AG10803 (cell line): ENCODE measurements around the gene OXCT1.
"Not testable (repeated sequence)": the region's sequence is repeated elsewhere in the genome, so short reads cannot be mapped to it uniquely, and the experiment has no call there.

ENCODE experiments used
- DNase-seq: peaks from one replicate; pipeline ENCODE4 v3.0.0; 2010; ENCODE audit warnings: low read depth
- H3K4me3 ChIP-seq: 2 replicates; pipeline ENCODE4 v1.5.1; 2011; ENCODE audit warnings: mild to moderate bottlenecking, low read length, control low read depth
- TF ChIP-seq, protein P1 (sequence below): conservative IDR thresholded peaks from 2 replicates; pipeline ENCODE4 v1.5.1; 2011; ENCODE audit warnings: mild to moderate bottlenecking, low read length, control low read depth, inconsistent platforms

OXCT1 gene

DNA sequence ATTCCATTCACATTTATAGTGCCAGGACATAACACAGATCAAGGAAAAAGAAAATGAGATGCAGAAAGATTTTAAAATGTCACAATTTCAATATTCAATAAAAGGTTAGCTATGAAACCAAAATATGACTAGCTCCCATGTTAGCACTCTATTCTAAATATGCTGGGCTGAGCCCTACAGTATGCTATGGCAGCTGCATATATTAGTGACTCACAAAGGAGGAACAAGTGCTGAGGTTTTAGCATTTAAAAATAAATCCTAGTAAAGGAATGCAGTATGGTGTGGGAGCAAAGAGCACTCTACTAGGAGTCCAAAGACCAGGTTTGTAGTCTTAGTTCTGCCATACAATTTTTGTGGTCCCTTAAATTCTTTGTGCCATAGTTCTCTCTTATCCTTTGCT is 118.4 kb downstream of the OXCT1 start:
- no peak for DNase-seq
- no peak overlapping the region for H3K4me3 ChIP-seq
- TF ChIP-seq, protein P1, sequence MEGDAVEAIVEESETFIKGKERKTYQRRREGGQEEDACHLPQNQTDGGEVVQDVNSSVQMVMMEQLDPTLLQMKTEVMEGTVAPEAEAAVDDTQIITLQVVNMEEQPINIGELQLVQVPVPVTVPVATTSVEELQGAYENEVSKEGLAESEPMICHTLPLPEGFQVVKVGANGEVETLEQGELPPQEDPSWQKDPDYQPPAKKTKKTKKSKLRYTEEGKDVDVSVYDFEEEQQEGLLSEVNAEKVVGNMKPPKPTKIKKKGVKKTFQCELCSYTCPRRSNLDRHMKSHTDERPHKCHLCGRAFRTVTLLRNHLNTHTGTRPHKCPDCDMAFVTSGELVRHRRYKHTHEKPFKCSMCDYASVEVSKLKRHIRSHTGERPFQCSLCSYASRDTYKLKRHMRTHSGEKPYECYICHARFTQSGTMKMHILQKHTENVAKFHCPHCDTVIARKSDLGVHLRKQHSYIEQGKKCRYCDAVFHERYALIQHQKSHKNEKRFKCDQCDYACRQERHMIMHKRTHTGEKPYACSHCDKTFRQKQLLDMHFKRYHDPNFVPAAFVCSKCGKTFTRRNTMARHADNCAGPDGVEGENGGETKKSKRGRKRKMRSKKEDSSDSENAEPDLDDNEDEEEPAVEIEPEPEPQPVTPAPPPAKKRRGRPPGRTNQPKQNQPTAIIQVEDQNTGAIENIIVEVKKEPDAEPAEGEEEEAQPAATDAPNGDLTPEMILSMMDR: no peak

DNA sequence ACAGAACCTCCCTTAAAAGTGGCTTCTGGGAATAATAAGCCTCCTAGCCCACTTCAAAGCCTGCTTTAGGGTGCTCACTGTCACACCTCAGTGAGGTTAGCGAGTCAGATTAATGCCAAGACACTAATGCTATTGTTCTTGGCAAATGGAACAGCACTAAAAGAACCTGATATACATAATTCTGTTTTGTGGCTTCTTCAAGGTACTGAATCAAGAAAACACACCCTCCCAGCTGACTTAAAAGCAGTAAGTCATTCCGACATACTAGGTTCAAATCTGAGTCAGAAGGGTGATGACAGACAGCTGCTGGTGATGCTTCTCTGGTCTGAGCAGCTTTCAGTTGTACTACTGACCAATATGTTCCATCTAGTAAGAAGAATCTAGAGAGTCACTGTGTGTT is 121.6 kb downstream of the OXCT1 start:
- H3K4me3 ChIP-seq: no peak overlapping the region
- TF ChIP-seq, protein P1: no peak
- DNase-seq: no peak

DNA sequence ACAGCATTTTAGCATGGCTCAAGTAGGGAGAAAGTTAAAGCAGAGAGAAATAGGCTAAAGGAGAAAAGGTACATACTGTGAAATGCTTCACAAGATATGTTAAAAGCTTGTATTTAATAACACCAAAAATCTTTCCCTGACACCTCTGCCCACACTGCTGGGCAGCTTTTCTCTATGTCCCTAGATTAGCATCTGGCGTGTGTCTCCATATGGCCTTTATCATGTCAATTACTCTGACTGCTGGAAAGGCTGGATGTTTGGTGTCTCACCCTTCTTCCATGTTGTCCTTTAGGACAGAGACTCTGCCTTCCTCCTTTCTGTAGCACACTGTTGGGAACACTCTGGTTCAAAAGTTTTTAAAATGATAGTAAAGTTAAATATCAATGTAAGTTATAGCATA is 122.5 kb downstream of the OXCT1 start:
- H3K4me3 ChIP-seq: no peak overlapping the region
- TF ChIP-seq, protein P1: no peak
- no peak for DNase-seq

DNA sequence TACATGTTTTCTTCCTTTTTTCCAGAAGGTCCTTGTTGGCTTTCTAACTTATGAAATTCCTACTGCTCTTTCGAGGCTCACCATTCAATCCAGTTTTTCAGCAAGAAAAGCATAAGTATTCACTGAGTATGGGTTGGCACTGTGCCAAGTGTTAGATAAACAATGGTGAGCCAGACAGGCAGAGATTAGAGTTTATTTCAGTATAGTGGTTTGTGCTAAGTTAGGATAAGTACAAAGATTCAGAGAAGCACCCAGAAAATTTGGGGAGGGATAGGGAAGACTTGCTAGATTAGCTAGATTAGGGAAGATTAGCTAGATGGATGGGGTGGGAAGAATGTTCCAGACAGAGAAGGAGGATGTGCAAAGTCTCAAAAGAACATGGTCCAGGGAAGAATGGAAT is 122.9 kb downstream of the OXCT1 start:
- H3K4me3 ChIP-seq: no peak overlapping the region
- DNase-seq: no peak
- TF ChIP-seq, protein P1: no peak

DNA sequence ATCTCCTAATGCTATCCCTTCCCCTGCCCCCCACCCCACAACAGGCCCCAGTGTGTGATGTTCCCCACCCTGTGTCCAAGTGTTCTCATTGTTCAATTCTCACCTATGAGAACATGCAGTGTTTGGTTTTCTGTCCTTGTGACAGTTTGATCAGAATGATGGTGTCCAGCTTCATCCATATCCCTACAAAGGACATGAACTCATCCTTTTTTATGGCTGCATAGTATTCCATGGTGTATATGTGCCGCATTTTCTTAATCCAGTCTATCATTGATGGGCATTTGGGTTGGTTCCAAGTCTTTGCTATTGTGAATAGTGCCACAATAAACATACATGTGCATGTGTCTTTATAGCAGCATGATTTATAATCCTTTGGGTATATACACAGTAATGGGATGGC is 127.6 kb downstream of the OXCT1 start:
- not testable (repeated sequence) for DNase-seq

DNA sequence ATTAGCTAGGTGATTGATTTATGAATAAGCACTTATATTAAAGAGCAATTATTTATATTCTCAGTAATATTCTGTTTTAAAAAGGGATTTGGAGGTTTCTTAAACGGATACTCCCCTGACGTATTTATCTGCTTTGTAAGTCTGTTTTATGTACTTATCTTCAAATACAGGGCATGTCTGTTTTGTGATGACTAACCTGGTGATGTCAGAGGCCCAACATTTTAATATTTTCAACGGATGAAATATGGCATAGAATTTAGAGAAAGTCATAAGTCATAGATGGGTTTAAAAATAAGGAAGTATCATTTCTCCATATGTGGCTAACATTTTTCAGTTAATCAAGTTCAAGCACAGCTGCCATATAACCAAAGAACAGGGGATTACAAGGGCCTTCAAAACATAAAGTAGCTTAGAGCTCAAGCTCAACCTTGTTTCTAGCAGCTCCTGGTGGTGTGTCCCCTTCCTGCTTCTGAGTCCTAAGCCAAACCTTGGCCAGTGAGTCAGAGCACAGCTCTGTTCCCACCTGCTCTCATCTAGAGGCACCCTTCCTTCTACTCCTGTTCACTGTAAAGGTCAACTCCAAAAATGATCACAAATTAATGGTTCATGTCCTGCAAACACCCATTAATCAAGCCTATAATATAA is 131.4 kb downstream of the OXCT1 start:
- TF ChIP-seq, protein P1: no peak
- DNase-seq: no peak
- H3K4me3 ChIP-seq: no peak overlapping the region

More for the DNA sequence above, 127.6 kb downstream of the OXCT1 start:
- not testable (repeated sequence) for H3K4me3 ChIP-seq

DNA sequence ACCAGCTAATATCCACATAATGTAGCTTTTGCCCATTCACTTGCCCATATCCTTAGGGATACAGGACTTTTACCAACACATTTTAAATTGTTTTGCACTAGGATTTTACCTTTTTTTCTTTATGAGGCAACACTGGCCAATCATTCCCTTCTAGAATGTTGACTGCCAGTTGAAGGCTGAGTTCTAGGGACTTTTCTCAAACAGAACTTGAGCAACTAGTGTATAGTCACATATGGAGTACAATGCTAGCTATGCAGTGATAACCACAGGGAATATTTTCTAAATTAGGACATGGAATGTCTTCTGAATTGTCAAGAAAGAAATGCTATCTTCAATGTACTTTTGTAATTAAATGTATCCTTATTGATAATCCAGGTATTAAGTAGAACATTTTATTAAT is 133.6 kb downstream of the OXCT1 start:
- no peak overlapping the region for H3K4me3 ChIP-seq
- TF ChIP-seq, protein P1: no peak
- peak; percentile 57 for DNase-seq

DNA sequence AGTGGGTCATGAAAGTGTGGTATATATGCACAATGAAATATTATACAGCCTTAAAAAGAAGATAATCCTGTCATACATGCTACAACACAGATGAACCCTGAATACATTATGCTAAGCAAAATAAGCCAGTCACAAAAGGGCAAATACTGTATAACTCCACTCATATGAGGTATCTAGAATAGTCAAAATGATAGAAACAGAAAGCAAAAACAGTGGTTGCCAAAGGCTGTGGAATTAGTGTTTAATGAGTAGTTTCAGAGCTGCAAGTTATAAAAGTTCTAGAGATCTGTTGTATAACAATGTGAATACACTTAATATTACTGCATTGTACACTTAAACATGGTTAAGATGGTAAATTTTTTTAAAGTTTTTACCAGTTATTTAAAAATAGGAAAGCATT is 135.0 kb downstream of the OXCT1 start:
- TF ChIP-seq, protein P1: no peak

DNA sequence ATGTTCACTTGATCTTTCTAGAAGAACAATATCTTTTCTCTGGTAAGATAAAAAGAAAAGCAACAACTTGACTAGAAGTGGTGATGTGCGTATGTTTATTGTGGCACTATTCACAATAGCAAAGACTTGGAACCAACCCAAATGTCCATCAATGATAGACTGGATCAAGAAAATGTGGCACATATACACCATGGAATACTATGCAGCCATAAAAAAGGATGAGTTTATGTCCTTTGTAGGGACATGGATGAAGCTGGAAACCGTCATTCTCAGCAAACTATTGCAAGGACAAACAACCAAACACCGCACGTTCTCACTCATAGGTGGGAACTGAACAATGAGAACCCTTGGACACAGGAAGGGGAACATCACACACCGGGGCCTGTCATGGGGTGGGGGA is 140.8 kb downstream of the OXCT1 start:
- not testable (repeated sequence) for DNase-seq, H3K4me3 ChIP-seq

More for the DNA sequence above, 135.0 kb downstream of the OXCT1 start:
- no peak overlapping the region for H3K4me3 ChIP-seq
- no peak for DNase-seq
